HCT116 (cell line): Measurements from ENCODE around the gene ZNF787. TPM values are rescaled to one million over a fixed set of nuclear protein-coding genes. Genes with fewer than 3 reads are reported as not detected.

Experiments used
- ATAC-seq: fragments of 200-7000 bp; cut with Tn5 transposase; 2 replicates; pipeline ENCODE4 v1.9.1; 2020; ENCODE audit warnings: mild to moderate bottlenecking, moderate library complexity
- Bru-seq: library from RNA; stranded (reverse); fragments of 400-500 nt; gene quantifications from one replicate; lab custom pipeline; 2021; lab: Mats Ljungman, UMichigan
- BruChase-seq, 2 experiments: library from RNA; stranded (reverse); fragments of 400-500 nt; gene quantifications; one replicate each; lab custom pipeline; 2021; lab: Mats Ljungman, UMichigan
- BruUV-seq: library from RNA; stranded (reverse); fragments of 400-500 nt; replicated peaks from 2 replicates; lab custom pipeline; 2021; lab: Mats Ljungman, UMichigan
- CTCF ChIA-PET: fragments of 300-600 bp; sonication (Branson Sonifier 250); formaldehyde crosslinking; loops from one replicate; lab custom pipeline; 2021; ENCODE audit warnings: antibody characterized with exemption; lab: Charles Lee
- POLR2A ChIA-PET: fragments of 300-600, 350-600 bp; sonication (Branson Sonifier 250); formaldehyde crosslinking; loops from one replicate; lab custom pipeline; 2021; ENCODE audit warnings: antibody characterized with exemption; lab: Charles Lee
- RAD21 ChIA-PET, 2 experiments: fragments of 300-600 bp; sonication (Branson Sonifier 250); formaldehyde crosslinking; loops; one replicate each; lab custom pipeline; 2023; ENCODE audit warnings: low total read pairs in 2 of 2; ENCODE audit not compliant: uncharacterized antibody in 2 of 2, unreplicated experiment in 2 of 2, low non-redundant PET in 1 of 2; lab: Charles Lee
- DNase-seq: peaks from one replicate; pipeline ENCODE4 v3.0.0-alpha.2; 2010; ENCODE audit warnings: low read depth, low spot score
- H2AFZ ChIP-seq: fragments of 200-600 bp; shearing (Covaris generic), sonication (generic); 2 replicates; pipeline ENCODE4 v1.6.1; 2017; ENCODE audit warnings: low read depth, mixed run types, mixed read lengths, antibody characterized with exemption, low read length; ENCODE audit not compliant: poor library complexity, severe bottlenecking
- H3K27ac ChIP-seq: 2 replicates; pipeline ENCODE4 v1.5.1; 2012; ENCODE audit warnings: low read depth, low read length
- H3K27me3 ChIP-seq: fragments of 200-600 bp; sonication (generic); 2 replicates; pipeline ENCODE4 v1.6.1; 2016; ENCODE audit warnings: mixed run types, low read length, mixed read lengths; ENCODE audit not compliant: insufficient read depth
- H3K36me3 ChIP-seq, 2 experiments: fragments of 200-500 bp in 1 of 2; fragments of 200-600 bp in 1 of 2; sonication (Bioruptor generic) in 1 of 2; sonication (generic) in 1 of 2; 2 replicates each; pipeline versions ENCODE4 v1.5.1 to v1.6.1; 2014 to 2016; ENCODE audit warnings: low read length in 2 of 2, inconsistent platforms in 1 of 2, mixed read lengths in 1 of 2, mixed run types in 1 of 2; ENCODE audit not compliant: insufficient read depth in 2 of 2, control insufficient read depth in 1 of 2
- H3K4me1 ChIP-seq, 2 experiments: fragments of 200-600 bp in 1 of 2; sonication (generic) in 1 of 2; 2 replicates each; pipeline versions ENCODE4 v1.5.1 to v1.6.1; 2012 to 2017; ENCODE audit warnings: low read length in 2 of 2, inconsistent platforms in 1 of 2, mild to moderate bottlenecking in 1 of 2, mixed read lengths in 1 of 2, mixed run types in 1 of 2, moderate library complexity in 1 of 2; ENCODE audit not compliant: insufficient read depth in 2 of 2, control insufficient read depth in 1 of 2
- H3K4me2 ChIP-seq: fragments of 200-600 bp; sonication (generic); 2 replicates; pipeline ENCODE4 v1.6.1; 2017; ENCODE audit warnings: mixed run types, low read length, mixed read lengths
- H3K4me3 ChIP-seq, 2 experiments: fragments of 200-600 bp in 1 of 2; sonication (generic) in 1 of 2; replicated peaks in 1 of 2; 2 replicates each; pipeline ENCODE4 v1.5.1; 2011 to 2016; ENCODE audit warnings: low read length in 2 of 2, control low read depth in 1 of 2, low read depth in 1 of 2, mild to moderate bottlenecking in 1 of 2, mixed read lengths in 1 of 2, mixed run types in 1 of 2
- H3K79me2 ChIP-seq: fragments of 200-600 bp; sonication (generic); 2 replicates; pipeline ENCODE4 v1.6.1; 2017; ENCODE audit warnings: mild to moderate bottlenecking, mixed run types, low read length, moderate library complexity, mixed read lengths; ENCODE audit not compliant: insufficient read depth
- H3K9ac ChIP-seq: fragments of 200-600 bp; sonication (generic); 2 replicates; pipeline ENCODE4 v1.6.1; 2016; ENCODE audit warnings: low read length, mixed read lengths
- H3K9me2 ChIP-seq: fragments of 200-600 bp; sonication (generic), shearing (Covaris generic); 2 replicates; pipeline ENCODE4 v1.6.1; 2017; ENCODE audit warnings: mixed run types, mild to moderate bottlenecking, moderate library complexity; ENCODE audit not compliant: insufficient read depth
- H3K9me3 ChIP-seq, 2 experiments: fragments of 200-500 bp in 1 of 2; fragments of 200-600 bp in 1 of 2; sonication (Bioruptor generic) in 1 of 2; sonication (generic) in 1 of 2; 2 replicates each; pipeline ENCODE4 v1.6.1; 2014 to 2017; ENCODE audit warnings: low read length in 2 of 2, mixed read lengths in 2 of 2, inconsistent platforms in 1 of 2, low read depth in 1 of 2, mild to moderate bottlenecking in 1 of 2, mixed run types in 1 of 2, moderate library complexity in 1 of 2; ENCODE audit not compliant: control insufficient read depth in 1 of 2, insufficient read depth in 1 of 2
- H4K20me1 ChIP-seq: fragments of 200-600 bp; sonication (generic), shearing (Covaris generic); 2 replicates; pipeline ENCODE4 v1.6.1; 2017; ENCODE audit warnings: mixed run types, mild to moderate bottlenecking, moderate library complexity; ENCODE audit not compliant: insufficient read depth
- CBX3 ChIP-seq: IDR thresholded peaks from 2 replicates; pipeline ENCODE4 v1.6.1; 2012; ENCODE audit warnings: low read depth
- CEBPB ChIP-seq: IDR thresholded peaks from 2 replicates; pipeline ENCODE4 v1.6.1; 2012; ENCODE audit warnings: low read depth
- EGR1 ChIP-seq: IDR thresholded peaks from 2 replicates; pipeline ENCODE4 v1.6.1; 2012; ENCODE audit warnings: low read depth
- ELF1 ChIP-seq: IDR thresholded peaks from 2 replicates; pipeline ENCODE4 v1.6.1; 2012; ENCODE audit warnings: low read depth, borderline replicate concordance
- EZH2 ChIP-seq: fragments of 200-600 bp; sonication (generic); IDR thresholded peaks from 2 replicates; pipeline ENCODE4 v1.6.1; 2017; ENCODE audit warnings: antibody characterized with exemption, mixed run types
- JUND ChIP-seq: IDR thresholded peaks from 2 replicates; pipeline ENCODE4 v1.6.1; 2012
- MAX ChIP-seq: IDR thresholded peaks from 2 replicates; pipeline ENCODE4 v1.6.1; 2012
- POLR2A ChIP-seq: IDR thresholded peaks from 2 replicates; pipeline ENCODE4 v1.7.0; 2011; ENCODE audit warnings: borderline replicate concordance; ENCODE audit not compliant: insufficient read depth, insufficient read length; ENCODE audit errors: extremely low read depth
- RAD21 ChIP-seq: IDR thresholded peaks from 2 replicates; pipeline ENCODE4 v1.6.1; 2012; ENCODE audit warnings: low read depth, mild to moderate bottlenecking
- REST ChIP-seq: IDR thresholded peaks from 2 replicates; pipeline ENCODE4 v1.6.1; 2012; ENCODE audit warnings: low read depth
- SP1 ChIP-seq: IDR thresholded peaks from 2 replicates; pipeline ENCODE4 v1.6.1; 2012; ENCODE audit warnings: low read depth
- SRF ChIP-seq: IDR thresholded peaks from 2 replicates; pipeline ENCODE4 v1.6.1; 2012; ENCODE audit warnings: low read depth
- TCF7L2 ChIP-seq: IDR thresholded peaks from 2 replicates; pipeline ENCODE4 v1.7.0; 2011; ENCODE audit warnings: borderline replicate concordance, inconsistent platforms; ENCODE audit not compliant: insufficient read depth, insufficient read length; ENCODE audit errors: extremely low read depth
- ZFX ChIP-seq: fragments of 450-650 bp; IDR thresholded peaks from 2 replicates; pipeline ENCODE4 v1.6.1; 2017
- ZNF274 ChIP-seq: fragments of 200-500 bp; sonication (Bioruptor generic); IDR thresholded peaks from 2 replicates; pipeline ENCODE4 v1.6.1; 2014; ENCODE audit warnings: mild to moderate bottlenecking, low read depth, low read length, inconsistent platforms
- intact Hi-C: fragments of 100-400 bp; cut with micrococcal nuclease; formaldehyde crosslinking; loops from 2 replicates; pipeline ENCODE4 v1.10.0; 2022
- long read RNA-seq: library from polyadenylated mRNA; unstranded; transcript quantifications from one replicate; pipeline ENCODE4 v2.0.0, GENCODE V29; 2021; ENCODE audit not compliant: unreplicated experiment
- polyA plus RNA-seq: library from polyadenylated mRNA; unstranded; fragments of >200 nt; gene quantifications from 2 replicates; pipeline ENCODE4 v1.2.1, GENCODE V29; 2012; ENCODE audit warnings: missing spikeins
- total RNA-seq: library from RNA; stranded (reverse); gene quantifications from one replicate; pipeline ENCODE4 v1.2.1, GENCODE V29; 2021; ENCODE audit not compliant: unreplicated experiment

The ZNF787 gene
- total RNA-seq: 40.3 TPM
- 29.9 and 32.3 TPM in 2 replicates for polyA plus RNA-seq
- percentile 78 among the genes with signal in this experiment for Bru-seq, nascent RNA
- percentile 77 among the genes with signal in this experiment for BruChase-seq, experiment 1, labeled RNA remaining after a 6-hour chase
- BruChase-seq, experiment 2, labeled RNA remaining after a 2-hour chase: percentile 73 among the genes with signal in this experiment
- long read RNA-seq, transcript ZNF787-203 (3 exons, 1,925 nt): major isoform, 29 of 61 reads
- long read RNA-seq, partial matches to known transcripts: 0 of 61 reads
- long read RNA-seq, other reads (novel, unspliced or antisense): 31 of 61 reads

- H3K36me3 ChIP-seq: 0 out of 4 replicates have a peak, but pooled peaks cover 0 to 3% of the 10 kb centered on the region in 2 experiments
- peak within 1 kb of the TSS; percentile 80 to 91 for H3K4me3 ChIP-seq
- ATAC-seq: peak; percentile 82
- TF ChIP-seq ZFX: peak; percentile 36; the same call in 1 of the 2 replicates
- no peak for TF ChIP-seq REST
- no peak for TF ChIP-seq CEBPB
- TF ChIP-seq SRF: no peak
- no peak for TF ChIP-seq CBX3
- peak; percentile 96 for TF ChIP-seq ELF1
- no peak for TF ChIP-seq EGR1
- no peak for TF ChIP-seq JUND
- no peak for TF ChIP-seq EZH2
- no peak; the same call in none of the 2 replicates for TF ChIP-seq SP1
- no peak for TF ChIP-seq RAD21
- peak; percentile 11 for TF ChIP-seq TCF7L2
- TF ChIP-seq ZNF274: no peak
- TF ChIP-seq POLR2A: no peak
- TF ChIP-seq MAX: peak; percentile 57
- no peaks in the 10 kb centered on the region for H3K9me3 ChIP-seq
- TSS peak; percentile 92 for BruUV-seq
- H3K27ac ChIP-seq: peak within 1 kb of the TSS; percentile 96
- intact Hi-C loops: loop anchor here (1.0 to 2.0 kb wide), 2 partner anchors 19 to 193 kb away; partner anchors contain the start of gene ZSCAN5A
- H3K9me2 ChIP-seq: no peaks in the 10 kb centered on the region
- ChIA-PET RAD21 (interaction anchor here in 1 of 2 experiments (0.7 kb wide), 1 partner anchor 17 kb away, joined by 6 read pairs; no protein-coding TSS in a partner anchor), CTCF (interaction anchor here (1.0 kb wide), 1 partner anchor 188 kb away, joined by 3 read pairs; no protein-coding TSS in a partner anchor), POLR2A (interaction anchor here (1.5 kb wide), 1 partner anchor 19 kb away, joined by 6 read pairs; the partner anchor contains the start of gene ZNF444)
- peak within 1 kb of the TSS; percentile 90 for H3K4me2 ChIP-seq
- peak within 1 kb of the TSS; percentile 44 for H2AFZ ChIP-seq
- peaks cover 41% of the 10 kb centered on the region for H3K79me2 ChIP-seq
- H3K9ac ChIP-seq: peak within 1 kb of the TSS; percentile 97
- DNase-seq: peak; percentile 96
- peaks cover 9 to 22% of the 10 kb centered on the region in 2 experiments for H3K4me1 ChIP-seq
- no peaks in the 10 kb centered on the region for H4K20me1 ChIP-seq
- H3K27me3 ChIP-seq: no peaks in the 10 kb centered on the region
These were observed at the start of gene ZNF787 for GRCh38 chr19:56121180-56122167. Gene ZNF787, minus strand, starts transcription at chr19:56121295. Its CDS starts 18,078 bp downstream, at chr19:56103217.
